ENCODE results near the gene MMADHC.

The MMADHC gene

GRCh38 chr2:149559341-149560068 is 28.1 kb downstream of the MMADHC start:
- no peak for DNase-seq (ENCODE audit: low read depth in 1 of 2, low spot score in 1 of 2)

- DNase-seq (ENCODE audit: low read depth in 1 of 2, low spot score in 1 of 2): no peak
Observed at GRCh38 chr2:149556452-149556851, 31.1 kb downstream of the MMADHC start.

- no peak for DNase-seq (ENCODE audit: low read depth in 1 of 2, low spot score in 1 of 2)
Observed at GRCh38 chr2:149552830-149553229, 34.7 kb downstream of the MMADHC start.

- DNase-seq (ENCODE audit: low read depth in 1 of 2, low spot score in 1 of 2): no peak
Observed at GRCh38 chr2:149552226-149552625, 35.3 kb downstream of the MMADHC start.

- DNase-seq (ENCODE audit: low read depth in 1 of 2, low spot score in 1 of 2): no peak
Observed at GRCh38 chr2:149544692-149545091, 42.9 kb downstream of the MMADHC start.

GRCh38 chr2:149543845-149544244 is 43.7 kb downstream of the MMADHC start:
- DNase-seq (ENCODE audit: low read depth in 1 of 2, low spot score in 1 of 2): no peak

GRCh38 chr2:149540138-149540537 is 47.4 kb downstream of the MMADHC start:
- DNase-seq (ENCODE audit: low read depth in 1 of 2, low spot score in 1 of 2): no peak

GRCh38 chr2:149538138-149538833 is 49.3 kb downstream of the MMADHC start:
- DNase-seq (ENCODE audit: low read depth in 1 of 2, low spot score in 1 of 2): no peak

GRCh38 chr2:149537092-149537726 is 50.4 kb downstream of the MMADHC start:
- DNase-seq (ENCODE audit: low read depth in 1 of 2, low spot score in 1 of 2): no peak

GRCh38 chr2:149536649-149537048 is 50.9 kb downstream of the MMADHC start:
- no peak for DNase-seq (ENCODE audit: low read depth in 1 of 2, low spot score in 1 of 2)

- no peak for DNase-seq (ENCODE audit: low read depth in 1 of 2, low spot score in 1 of 2)
Observed at GRCh38 chr2:149534674-149535073, 52.9 kb downstream of the MMADHC start.

- no peak for DNase-seq (ENCODE audit: low read depth in 1 of 2, low spot score in 1 of 2)
Observed at GRCh38 chr2:149528983-149529382, 58.6 kb downstream of the MMADHC start.

- no peak for DNase-seq (ENCODE audit: low read depth in 1 of 2, low spot score in 1 of 2)
Observed at GRCh38 chr2:149527998-149528755, 59.4 kb downstream of the MMADHC start.

- DNase-seq (ENCODE audit: low read depth in 1 of 2, low spot score in 1 of 2): no peak
Observed at GRCh38 chr2:149526689-149527088, 60.9 kb downstream of the MMADHC start.

- no peak for DNase-seq (ENCODE audit: low read depth in 1 of 2, low spot score in 1 of 2)
Observed at GRCh38 chr2:149525323-149525722, 62.3 kb downstream of the MMADHC start.
